H1 (cell line): Measurements from ENCODE around the gene TWNK. TPM values are rescaled to one million over a fixed set of nuclear protein-coding genes. Genes with fewer than 3 reads are reported as not detected.

ENCODE experiments used
- CTCF ChIA-PET: fragments of 300-600 bp; sonication (Branson Sonifier 250); formaldehyde crosslinking; loops from one replicate; lab custom pipeline; 2021; ENCODE audit not compliant: partially characterized antibody; lab: Charles Lee
- POLR2A ChIA-PET: fragments of 300-600 bp; sonication (Branson Sonifier 250); formaldehyde crosslinking; loops from one replicate; lab custom pipeline; 2021; ENCODE audit warnings: inconsistent platforms; ENCODE audit not compliant: partially characterized antibody; lab: Charles Lee
- DNase-seq, 2 experiments: peaks; one replicate each; pipeline versions ENCODE4 v3.0.0 to v3.0.0-alpha.2; 2010 to 2022; ENCODE audit warnings: low spot score in 2 of 2, low read depth in 1 of 2, mixed read lengths in 1 of 2
- FAIRE-seq: peaks from 2 replicates; lab custom pipeline; 2011; peaks lifted over from hg19 to GRCh38; lab: Jason Lieb, UNC
- H2AFZ ChIP-seq: 2 replicates; pipeline ENCODE4 v1.8.1; 2012; ENCODE audit warnings: low read length, inconsistent platforms
- H2AK5ac ChIP-seq: 2 replicates; pipeline ENCODE4 v1.6.1; 2013; ENCODE audit warnings: low read depth, low read length
- H2BK120ac ChIP-seq: replicated peaks from 2 replicates; pipeline ENCODE3; 2013; ENCODE audit warnings: low read depth, low read length, inconsistent platforms
- H2BK12ac ChIP-seq: 2 replicates; pipeline ENCODE4 v1.6.1; 2013; ENCODE audit warnings: low read depth, low read length
- H2BK15ac ChIP-seq: 2 replicates; pipeline ENCODE4 v1.6.1; 2013; ENCODE audit warnings: low read length
- H2BK20ac ChIP-seq: 2 replicates; pipeline ENCODE4 v1.6.1; 2013; ENCODE audit warnings: low read length
- H2BK5ac ChIP-seq: 2 replicates; pipeline ENCODE4 v1.6.1; 2013; ENCODE audit warnings: low read depth, low read length
- H3K14ac ChIP-seq: 2 replicates; pipeline ENCODE4 v1.6.1; 2013; ENCODE audit warnings: inconsistent platforms; ENCODE audit not compliant: insufficient read length
- H3K18ac ChIP-seq: 2 replicates; pipeline ENCODE4 v1.6.1; 2013; ENCODE audit warnings: low read length; ENCODE audit errors: extremely low read depth
- H3K23ac ChIP-seq: 2 replicates; pipeline ENCODE4 v1.6.1; 2013; ENCODE audit warnings: inconsistent platforms; ENCODE audit not compliant: insufficient read length
- H3K23me2 ChIP-seq: 2 replicates; pipeline ENCODE4 v1.6.1; 2013; ENCODE audit warnings: low read depth, low read length
- H3K27ac ChIP-seq: 2 replicates; pipeline ENCODE4 v1.6.1; 2011; ENCODE audit warnings: low read depth, low read length, inconsistent platforms
- H3K27me3 ChIP-seq, 4 experiments: replicated peaks in 1 of 4; 1 replicate in 1 of 4; 2 replicates in 3 of 4; pipeline versions ENCODE4 v1.6.1 to v1.8.1; 2011 to 2013; ENCODE audit warnings: low read length in 3 of 4, mild to moderate bottlenecking in 3 of 4, inconsistent platforms in 2 of 4, mixed read lengths in 2 of 4, moderate library complexity in 1 of 4; ENCODE audit not compliant: control insufficient read depth in 3 of 4, insufficient read depth in 3 of 4; ENCODE audit errors: extremely low read depth in 1 of 4
- H3K36me3 ChIP-seq, 4 experiments: 2 replicates each; pipeline versions ENCODE4 v1.6.1 to v1.8.1; 2011 to 2013; ENCODE audit warnings: mild to moderate bottlenecking in 4 of 4, low read length in 3 of 4, moderate library complexity in 2 of 4, control low read depth in 1 of 4, inconsistent platforms in 1 of 4; ENCODE audit not compliant: insufficient read depth in 4 of 4, control insufficient read depth in 2 of 4
- H3K4ac ChIP-seq: replicated peaks from 2 replicates; pipeline ENCODE3; 2013; ENCODE audit warnings: low read length, low read depth, mixed read lengths, inconsistent platforms; ENCODE audit not compliant: insufficient read length
- H3K4me1 ChIP-seq, 4 experiments: replicated peaks in 1 of 4; 1 replicate in 1 of 4; 2 replicates in 3 of 4; pipeline versions ENCODE4 v1.6.1 to v1.8.1; 2011 to 2013; ENCODE audit warnings: low read length in 3 of 4, inconsistent platforms in 2 of 4, mixed read lengths in 1 of 4; ENCODE audit not compliant: insufficient read depth in 4 of 4, control insufficient read depth in 3 of 4
- H3K4me2 ChIP-seq, 2 experiments: 2 replicates each; pipeline versions ENCODE4 v1.6.1 to v1.8.1; 2011 to 2013; ENCODE audit warnings: low read depth in 2 of 2, low read length in 2 of 2, control low read depth in 1 of 2, inconsistent platforms in 1 of 2, mild to moderate bottlenecking in 1 of 2; ENCODE audit not compliant: insufficient read depth in 1 of 2
- H3K4me3 ChIP-seq, 4 experiments: fragments of 200-600, 300-600 bp in 1 of 4; sonication (generic), shearing (Covaris generic), sonication (Bioruptor Twin) in 1 of 4; 2 replicates each; pipeline versions ENCODE4 v1.5.1 to v1.8.1; 2011 to 2016; ENCODE audit warnings: low read length in 4 of 4, low read depth in 3 of 4, control low read depth in 2 of 4, inconsistent platforms in 2 of 4, mild to moderate bottlenecking in 2 of 4, mixed read lengths in 1 of 4, moderate library complexity in 1 of 4; ENCODE audit not compliant: insufficient read depth in 2 of 4; ENCODE audit errors: extremely low read depth in 1 of 4
- H3K56ac ChIP-seq: replicated peaks from 2 replicates; pipeline ENCODE3; 2013; ENCODE audit warnings: low read depth, mild to moderate bottlenecking, mixed read lengths, low read length, inconsistent platforms; ENCODE audit not compliant: insufficient read length
- H3K79me1 ChIP-seq: 2 replicates; pipeline ENCODE4 v1.6.1; 2013; ENCODE audit warnings: low read depth, low read length, control low read depth
- H3K79me2 ChIP-seq, 2 experiments: 2 replicates each; pipeline versions ENCODE4 v1.6.1 to v1.8.1; 2012 to 2013; ENCODE audit warnings: low read length in 2 of 2, mild to moderate bottlenecking in 2 of 2, inconsistent platforms in 1 of 2; ENCODE audit not compliant: insufficient read depth in 2 of 2, control insufficient read depth in 1 of 2
- H3K9ac ChIP-seq, 4 experiments: replicated peaks in 1 of 4; 1 replicate in 1 of 4; 2 replicates in 3 of 4; pipeline versions ENCODE4 v1.6.1 to v1.8.1; 2011 to 2013; ENCODE audit warnings: low read depth in 3 of 4, low read length in 3 of 4, control low read depth in 2 of 4, mild to moderate bottlenecking in 2 of 4, moderate library complexity in 2 of 4, inconsistent platforms in 1 of 4; ENCODE audit errors: extremely low read depth in 1 of 4
- H3K9me3 ChIP-seq, 2 experiments: 2 replicates each; pipeline versions ENCODE4 v1.6.1 to v1.8.1; 2012 to 2013; ENCODE audit warnings: mild to moderate bottlenecking in 2 of 2, moderate library complexity in 2 of 2, control low read depth in 1 of 2, inconsistent platforms in 1 of 2, low read depth in 1 of 2, low read length in 1 of 2, mixed read lengths in 1 of 2; ENCODE audit not compliant: insufficient read depth in 2 of 2
- H4K20me1 ChIP-seq, 2 experiments: replicated peaks in 1 of 2; 2 replicates each; pipeline versions ENCODE3 to v1.8.1; 2011 to 2013; ENCODE audit warnings: inconsistent platforms in 2 of 2, low read length in 2 of 2, mild to moderate bottlenecking in 1 of 2; ENCODE audit not compliant: insufficient read depth in 2 of 2, control insufficient read depth in 1 of 2
- H4K5ac ChIP-seq: 2 replicates; pipeline ENCODE4 v1.6.1; 2013; ENCODE audit warnings: low read length, low read depth, mixed read lengths, inconsistent platforms; ENCODE audit not compliant: insufficient read length
- H4K8ac ChIP-seq: 2 replicates; pipeline ENCODE4 v1.8.0; 2013; ENCODE audit warnings: mild to moderate bottlenecking, moderate library complexity, low read length, inconsistent platforms; ENCODE audit not compliant: insufficient read depth; ENCODE audit errors: extremely low read depth
- H4K91ac ChIP-seq: replicated peaks from 2 replicates; pipeline ENCODE3; 2013; ENCODE audit warnings: low read length, mixed read lengths, inconsistent platforms; ENCODE audit not compliant: insufficient read length
- CREB1 ChIP-seq: IDR thresholded peaks from 2 replicates; pipeline ENCODE4 v1.6.1; 2012; ENCODE audit warnings: inconsistent platforms
- E2F6 ChIP-seq: IDR thresholded peaks from 2 replicates; pipeline ENCODE4 v1.6.1; 2012; ENCODE audit warnings: inconsistent platforms
- PHF8 ChIP-seq: fragments of 200-600 bp; sonication (generic); conservative IDR thresholded peaks from 2 replicates; pipeline ENCODE4 v1.7.1; 2012; ENCODE audit warnings: low read depth, mild to moderate bottlenecking, inconsistent platforms, low read length, moderate library complexity
- SIX5 ChIP-seq: IDR thresholded peaks from 2 replicates; pipeline ENCODE4 v1.6.1; 2011; ENCODE audit warnings: mild to moderate bottlenecking, low read depth, low read length
- WGBS, 2 experiments: shearing (Covaris generic) in 1 of 2; methylation state at CpG; one replicate each; pipeline versions ENCODE4 v1.1.6 to v1.1.7; 2013 to 2015; ENCODE audit warnings: low lambda C conversion rate in 2 of 2, mixed read lengths in 2 of 2, inconsistent platforms in 1 of 2, low coverage in 1 of 2, missing lambda C conversion rate in 1 of 2; ENCODE audit not compliant: insufficient replicate concordance in 2 of 2, insufficient coverage in 1 of 2, insufficient read length in 1 of 2; ENCODE audit errors: extremely low coverage in 1 of 2, missing lambda C conversion rate in 1 of 2; 5-methylcytosine and 5-hydroxymethylcytosine counted together
- polyA plus RNA-seq, 7 experiments: library from polyadenylated mRNA; depleted of rRNA in 3 of 7; stranded (reverse) in 5 of 7; unstranded in 2 of 7; fragments of >200 nt in 5 of 7; fragments of 200-250 nt in 2 of 7; gene quantifications; 1 replicate in 5 of 7; 2 replicates in 1 of 7; 4 replicates in 1 of 7; pipeline versions ENCODE4 v1.2.1 to v1.2.3, GENCODE V29; 2011 to 2013; ENCODE audit warnings: missing spikeins in 2 of 7, mixed read lengths in 2 of 7
- total RNA-seq: library from RNA; stranded (reverse); fragmentation: NEBNext Ultra II Directional; extraction: Animal tissue kit (Norgen Biotek cat#: 25700); gene quantifications from 2 replicates; pipeline ENCODE4 v1.2.1, GENCODE V29; 2021

TWNK gene
- total and polyA plus RNA-seq, 2 of the 8 experiments (the other 6 are each of a cell fraction or from before 2014, with no cell fraction given): 15.4 to 32.5 TPM

DNA sequence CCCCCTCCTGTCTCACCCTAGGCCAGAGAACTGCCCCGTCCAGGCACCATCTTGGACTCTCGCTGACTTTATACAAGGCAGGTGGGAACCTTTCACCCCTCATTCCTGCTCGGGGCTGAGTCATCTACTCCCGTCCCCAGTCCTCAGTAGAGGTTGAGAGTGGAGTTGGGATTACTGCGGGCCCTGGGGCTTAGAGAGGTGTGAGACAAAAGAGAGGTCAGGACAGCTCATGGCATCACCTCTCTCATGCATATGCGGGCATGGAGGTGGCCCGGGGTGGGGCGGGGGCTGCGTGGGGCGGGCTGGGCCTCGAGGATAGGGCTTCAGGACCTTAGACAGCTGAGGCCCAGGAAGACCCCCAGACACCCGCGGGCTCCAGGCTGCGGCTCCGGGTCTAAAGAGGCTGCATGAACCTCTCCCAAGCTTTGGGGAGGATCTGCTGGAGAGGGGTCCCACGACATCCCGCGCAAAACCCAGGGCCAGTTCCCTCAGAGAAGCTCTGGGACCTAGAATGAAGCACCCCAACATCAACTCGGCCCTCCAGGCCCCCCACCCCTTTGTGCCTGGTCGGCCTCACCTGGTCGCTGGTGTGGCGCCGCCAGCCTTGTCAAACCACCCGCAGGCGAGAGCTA lies 43.3 kb downstream of the TWNK start:
- no peak overlapping the region for H3K9ac ChIP-seq
- no peak overlapping the region for H3K56ac ChIP-seq
- peaks cover 17% of the 10 kb centered on the region for H3K23me2 ChIP-seq
- TF ChIP-seq SIX5: no peak
- TF ChIP-seq E2F6: 0 out of 2 replicates have a peak, but pooled peaks have one; percentile 3
- 0 out of 2 replicates have a peak, but pooled peaks have one; percentile 21 for TF ChIP-seq CREB1
- TF ChIP-seq PHF8: 0 out of 2 replicates have a peak, but pooled peaks have one; percentile 14
- no peak overlapping the region for H2AK5ac ChIP-seq
- peaks cover 1 to 45% (median 34%) of the 10 kb centered on the region in 4 experiments for H3K27me3 ChIP-seq
- H3K9me3 ChIP-seq: no peaks in the 10 kb centered on the region
- WGBS, 2 experiments: 17% methylated on average over 20 of the region's 25 CpGs; no CpG with 5 or more reads in 1 of the 2 experiments
- no peak overlapping the region for H3K27ac ChIP-seq
- no peak overlapping the region for H2BK20ac ChIP-seq
- no peak overlapping the region for H4K5ac ChIP-seq
- no peak overlapping the region for H3K23ac ChIP-seq
- H2BK12ac ChIP-seq: no peak overlapping the region
- no peak overlapping the region; the same call in 1 of the 2 replicates for H2BK5ac ChIP-seq
- H3K4ac ChIP-seq: no peak overlapping the region
- H3K79me1 ChIP-seq: no peaks in the 10 kb centered on the region; the same call in 1 of the 2 replicates
- H3K4me1 ChIP-seq: peaks cover 0 to 26% (median 21%) of the 10 kb centered on the region in 4 experiments; a peak in 6 of 7 replicates
- no peaks in the 10 kb centered on the region for H3K36me3 ChIP-seq
- CTCF ChIA-PET: interaction anchor here (0.6 to 51.8 kb wide), 22 partner anchors 10 to 562 kb away, joined by 3 to 2176 read pairs (median 4); partner anchors contain the start of genes KAZALD1 and LZTS2
- FAIRE-seq: no peak
- no peak overlapping the region for H2BK15ac ChIP-seq
- POLR2A ChIA-PET: interaction anchor here (0.7 to 3.5 kb wide), 9 partner anchors 9 to 43 kb away, joined by 3 to 24 read pairs (median 6); partner anchors contain the start of genes LZTS2, MRPL43 and TWNK
- H3K4me3 ChIP-seq: peak overlapping the region; percentile 41 to 66 (median 58); a peak in 7 of 8 replicates
- peak overlapping the region; percentile 91 to 99 for H3K4me2 ChIP-seq
- H4K91ac ChIP-seq: peak overlapping the region; percentile 10
- no peak overlapping the region for H3K14ac ChIP-seq
- peak overlapping the region; percentile 71 for H3K18ac ChIP-seq
- no peak for DNase-seq
- H2BK120ac ChIP-seq: no peak overlapping the region
- H3K79me2 ChIP-seq: no peaks in the 10 kb centered on the region
- H4K20me1 ChIP-seq: peaks cover 0 to 3% of the 10 kb centered on the region in 2 experiments
- no peak overlapping the region for H4K8ac ChIP-seq
- H2AFZ ChIP-seq: no peak overlapping the region
